Vagina (tissue), 2 donors: Measurements from ENCODE around the gene CYB561A3. TPM values are rescaled to one million over a fixed set of nuclear protein-coding genes. Genes with fewer than 3 reads are reported as not detected.

Experiments used
- DNase-seq, 2 donors: peaks; one replicate each; pipeline ENCODE4 v3.0.0-alpha.2; 2017; ENCODE audit errors: extremely low spot score in 2 of 2
- H3K27ac ChIP-seq: fragments of 200-600 bp; sonication (generic); one replicate; pipeline ENCODE4 v1.5.1; 2019
- H3K27me3 ChIP-seq: fragments of 200-600 bp; sonication (generic); one replicate; pipeline ENCODE4 v1.5.1; 2019
- H3K36me3 ChIP-seq, 2 donors: fragments of 200-600 bp; sonication (generic); one replicate each; pipeline ENCODE4 v1.5.1; 2017 to 2019
- H3K4me1 ChIP-seq: fragments of 200-600 bp; sonication (generic); one replicate; pipeline ENCODE4 v1.5.1; 2019
- H3K4me3 ChIP-seq, 2 donors: fragments of 200-600 bp; sonication (generic); 1 replicate in 1 of 2; 2 replicates in 1 of 2; pipeline ENCODE4 v1.5.1; 2016 to 2019
- H3K9me3 ChIP-seq: fragments of 200-600 bp; sonication (generic); one replicate; pipeline ENCODE4 v1.5.1; 2019
- CTCF ChIP-seq, 3 experiments: fragments of 450-650 bp in 2 of 3; fragments of 200-600 bp in 1 of 3; sonication (generic) in 1 of 3; IDR thresholded peaks; one replicate each; pipeline ENCODE4 v1.5.1; 2017 to 2019; ENCODE audit warnings: antibody characterized with exemption in 3 of 3, mild to moderate bottlenecking in 2 of 3, moderate library complexity in 2 of 3
- POLR2A ChIP-seq, 2 donors: fragments of 450-650 bp; IDR thresholded peaks; one replicate each; pipeline ENCODE4 v1.6.1; 2017; ENCODE audit warnings: antibody characterized with exemption in 2 of 2, mild to moderate bottlenecking in 2 of 2, moderate library complexity in 2 of 2
- POLR2AphosphoS5 ChIP-seq, 2 donors: sonication (generic); formaldehyde crosslinking; IDR thresholded peaks; one replicate each; pipeline ENCODE4 v1.9.0; 2017; ENCODE audit warnings: antibody characterized with exemption in 2 of 2, mild to moderate bottlenecking in 2 of 2, low read depth in 1 of 2; ENCODE audit not compliant: insufficient read depth in 1 of 2
- intact Hi-C: fragments of 100-400 bp; cut with DNase I; formaldehyde crosslinking; loops from one replicate; pipeline ENCODE4 v1.15.1; 2023
- total RNA-seq: library from RNA; depleted of rRNA; stranded (reverse); fragments of >200 nt; gene quantifications from one replicate; pipeline ENCODE4 v1.2.3, GENCODE V29; 2016

Gene CYB561A3
- total RNA-seq, 1 donor from 2014 or later, result 26.5 TPM

GRCh38 chr11:61307354-61307753 lies 54.3 kb downstream of the CYB561A3 start:
- TF ChIP-seq POLR2AphosphoS5 (IDR thresholded peaks at IDR 0.05; ENCODE audit: insufficient read depth in 1 of 2, low read depth in 1 of 2) (no peak), POLR2A (IDR thresholded peaks at IDR 0.05) (no peak), CTCF (IDR thresholded peaks at IDR 0.05) (no peak)
- Histone ChIP-seq H3K36me3 (peaks cover 0 to 86% of the 10 kb centered on the region in 2 donors), H3K27me3 (no peaks in the 10 kb centered on the region)

GRCh38 chr11:61306221-61306620 lies 55.5 kb downstream of the CYB561A3 start:
- intact Hi-C loops, result no loop called here
- Histone ChIP-seq H3K4me3 (no peak overlapping the region), H3K36me3 (peaks cover 0 to 86% of the 10 kb centered on the region in 2 donors), H3K27ac (no peak overlapping the region), H3K27me3 (no peaks in the 10 kb centered on the region), H3K4me1 (no peaks in the 10 kb centered on the region), H3K9me3 (no peaks in the 10 kb centered on the region)
- no peak for DNase-seq
- TF ChIP-seq POLR2AphosphoS5 (IDR thresholded peaks at IDR 0.05; ENCODE audit: insufficient read depth in 1 of 2, low read depth in 1 of 2), result no peak
- no peak for TF ChIP-seq POLR2A (IDR thresholded peaks at IDR 0.05)
- no peak for TF ChIP-seq CTCF (IDR thresholded peaks at IDR 0.05)

More at GRCh38 chr11:61307354-61307753, 54.3 kb downstream of the CYB561A3 start:
- H3K4me3 ChIP-seq, result no peak overlapping the region
- H3K4me1 ChIP-seq, result no peaks in the 10 kb centered on the region
- no peaks in the 10 kb centered on the region for H3K9me3 ChIP-seq
- DNase-seq, result no peak
- no peak overlapping the region for H3K27ac ChIP-seq
- intact Hi-C loops, result no loop called here

GRCh38 chr11:61305417-61305816 lies 56.3 kb downstream of the CYB561A3 start:
- Histone ChIP-seq H3K4me1 (no peaks in the 10 kb centered on the region), H3K27me3 (no peaks in the 10 kb centered on the region), H3K4me3 (no peak overlapping the region), H3K27ac (no peak overlapping the region), H3K9me3 (no peaks in the 10 kb centered on the region), H3K36me3 (peaks cover 0 to 86% of the 10 kb centered on the region in 2 donors)
- DNase-seq, result no peak
- TF ChIP-seq POLR2A (IDR thresholded peaks at IDR 0.05) (no peak), POLR2AphosphoS5 (IDR thresholded peaks at IDR 0.05; ENCODE audit: insufficient read depth in 1 of 2, low read depth in 1 of 2) (no peak), CTCF (IDR thresholded peaks at IDR 0.05) (no peak)
- intact Hi-C loops, result no loop called here

GRCh38 chr11:61303725-61304124 lies 58.0 kb downstream of the CYB561A3 start:
- TF ChIP-seq CTCF (IDR thresholded peaks at IDR 0.05) (no peak), POLR2A (IDR thresholded peaks at IDR 0.05) (no peak), POLR2AphosphoS5 (IDR thresholded peaks at IDR 0.05; ENCODE audit: insufficient read depth in 1 of 2, low read depth in 1 of 2) (no peak)
- Histone ChIP-seq H3K27me3 (no peaks in the 10 kb centered on the region), H3K4me3 (no peak overlapping the region), H3K4me1 (peaks cover 3% of the 10 kb centered on the region), H3K36me3 (peaks cover 0 to 84% of the 10 kb centered on the region in 2 donors), H3K9me3 (no peaks in the 10 kb centered on the region), H3K27ac (no peak overlapping the region)
- intact Hi-C loops, result no loop called here
- no peak for DNase-seq

DNA sequence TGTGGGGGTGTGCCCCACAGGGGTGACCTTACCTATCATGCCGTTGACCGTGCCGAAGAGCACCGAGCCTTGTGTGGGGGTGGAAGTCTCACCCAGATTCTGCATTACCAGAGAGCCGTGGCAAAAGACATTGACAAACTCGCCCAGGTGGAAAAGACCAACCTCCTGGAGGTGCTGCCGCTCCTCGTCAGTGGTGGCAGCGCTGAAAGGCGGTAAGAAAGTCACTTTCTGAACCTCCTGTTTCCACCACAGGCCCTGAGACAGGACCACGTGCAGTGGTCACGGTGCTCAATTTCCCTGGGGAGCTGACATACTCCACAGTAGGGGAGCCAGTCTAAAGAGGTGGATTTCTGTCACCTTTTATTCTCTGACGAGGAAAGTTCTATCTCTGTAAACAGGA lies 59.1 kb downstream of the CYB561A3 start:
- Histone ChIP-seq H3K27ac (no peak overlapping the region), H3K27me3 (no peaks in the 10 kb centered on the region), H3K9me3 (no peaks in the 10 kb centered on the region), H3K4me1 (peaks cover 15% of the 10 kb centered on the region), H3K36me3 (peaks cover 0 to 72% of the 10 kb centered on the region in 2 donors), H3K4me3 (no peak overlapping the region)
- intact Hi-C loops, result no loop called here
- no peak for DNase-seq
- no peak for TF ChIP-seq POLR2A (IDR thresholded peaks at IDR 0.05)
- no peak for TF ChIP-seq CTCF (IDR thresholded peaks at IDR 0.05)
- no peak for TF ChIP-seq POLR2AphosphoS5 (IDR thresholded peaks at IDR 0.05; ENCODE audit: insufficient read depth in 1 of 2, low read depth in 1 of 2)

Other genes starting within 250 kb of the CYB561A3 start
- 15.7 TPM for gene VPS37C, start 200.5 kb downstream of the CYB561A3 start, total RNA-seq
- 2.5 TPM for gene PGA3, start 158.4 kb downstream of the CYB561A3 start, total RNA-seq
- 7.6 TPM for gene PGA4, start 139.5 kb downstream of the CYB561A3 start, total RNA-seq
- not detected for gene PGA5, start 120.7 kb downstream of the CYB561A3 start, total RNA-seq
- gene VWCE, start 66.6 kb downstream of the CYB561A3 start, total RNA-seq, result 3.4 TPM
- gene DDB1, start 28.8 kb downstream of the CYB561A3 start, total RNA-seq, result 132 TPM
- gene TKFC, start 28.7 kb downstream of the CYB561A3 start, total RNA-seq, result 22.6 TPM
- gene TMEM138, start 492 bp upstream of the CYB561A3 start, total RNA-seq, result 19.9 TPM
- 16.0 TPM for gene TMEM216, start 30.7 kb upstream of the CYB561A3 start, total RNA-seq
- gene CPSF7, start 68.1 kb upstream of the CYB561A3 start, total RNA-seq, result 50.8 TPM
- 24.3 TPM for gene SDHAF2, start 68.2 kb upstream of the CYB561A3 start, total RNA-seq
- gene LRRC10B, start 146.9 kb upstream of the CYB561A3 start, total RNA-seq, result 0.74 TPM
- 3.4 TPM for gene SYT7, start 219.2 kb upstream of the CYB561A3 start, total RNA-seq